Karpas-422 (cell line): ENCODE measurements around the gene ZBTB7B. TPM values are rescaled to one million over a fixed set of nuclear protein-coding genes. Genes with fewer than 3 reads are reported as not detected.

Source experiments
- DNase-seq: peaks from one replicate; pipeline ENCODE4 v3.0.0-alpha.2; 2015
- H2AFZ ChIP-seq: fragments of 200-600 bp; sonication (generic); 2 replicates; pipeline ENCODE4 v1.6.1; 2014; ENCODE audit warnings: antibody characterized with exemption, low read length, mixed read lengths
- H3K27ac ChIP-seq: fragments of 200-600 bp; sonication (generic); 2 replicates; pipeline ENCODE4 v1.5.1; 2014; ENCODE audit warnings: mild to moderate bottlenecking, low read length, moderate library complexity
- H3K27me3 ChIP-seq: fragments of 200-600 bp; sonication (generic); 2 replicates; pipeline ENCODE4 v1.6.1; 2014; ENCODE audit warnings: low read length, mixed read lengths
- H3K36me3 ChIP-seq: fragments of 200-600 bp; sonication (generic); 2 replicates; pipeline ENCODE4 v1.6.1; 2014; ENCODE audit warnings: low read length, mixed read lengths; ENCODE audit not compliant: insufficient read depth
- H3K4me1 ChIP-seq: fragments of 200-600 bp; sonication (generic); 2 replicates; pipeline ENCODE4 v1.6.1; 2014; ENCODE audit warnings: mild to moderate bottlenecking, low read length, mixed read lengths
- H3K4me2 ChIP-seq: fragments of 200-600 bp; sonication (generic); 2 replicates; pipeline ENCODE4 v1.6.1; 2014; ENCODE audit warnings: low read length, low read depth, mild to moderate bottlenecking; ENCODE audit not compliant: poor library complexity, severe bottlenecking
- H3K4me3 ChIP-seq: fragments of 200-600 bp; sonication (generic); 2 replicates; pipeline ENCODE4 v1.5.1; 2014; ENCODE audit warnings: mild to moderate bottlenecking, antibody characterized with exemption, low read length, mixed read lengths
- H3K79me2 ChIP-seq: fragments of 200-600 bp; sonication (generic); 2 replicates; pipeline ENCODE4 v1.6.1; 2014; ENCODE audit warnings: mild to moderate bottlenecking, low read length, mixed read lengths
- H3K9ac ChIP-seq: fragments of 200-600 bp; sonication (generic); 2 replicates; pipeline ENCODE4 v1.6.0; 2014; ENCODE audit warnings: low read length
- H3K9me2 ChIP-seq: fragments of 200-600 bp; sonication (generic), shearing (Covaris generic); replicated peaks from 2 replicates; pipeline ENCODE4 v1.6.0; 2014; ENCODE audit warnings: mild to moderate bottlenecking, low read length, moderate library complexity; ENCODE audit not compliant: insufficient read depth
- H3K9me3 ChIP-seq: fragments of 300-700, 200-600 bp; sonication (generic); 2 replicates; pipeline ENCODE4 v1.6.1; 2014; ENCODE audit warnings: low read length, mixed read lengths
- H4K20me1 ChIP-seq: fragments of 200-600 bp; sonication (generic); 2 replicates; pipeline ENCODE4 v1.6.1; 2014; ENCODE audit warnings: mild to moderate bottlenecking, antibody characterized with exemption, low read length, low read depth; ENCODE audit not compliant: insufficient read depth
- total RNA-seq: library from RNA; depleted of rRNA; stranded (reverse); fragments of >200 nt; shearing (Covaris generic); gene quantifications from 2 replicates; pipeline ENCODE4 v1.2.3, GENCODE V29; 2014; ENCODE audit warnings: low replicate concordance; rRNA removed

ZBTB7B gene
- total RNA-seq = 17.1 and 31.0 TPM in 2 replicates

DNA sequence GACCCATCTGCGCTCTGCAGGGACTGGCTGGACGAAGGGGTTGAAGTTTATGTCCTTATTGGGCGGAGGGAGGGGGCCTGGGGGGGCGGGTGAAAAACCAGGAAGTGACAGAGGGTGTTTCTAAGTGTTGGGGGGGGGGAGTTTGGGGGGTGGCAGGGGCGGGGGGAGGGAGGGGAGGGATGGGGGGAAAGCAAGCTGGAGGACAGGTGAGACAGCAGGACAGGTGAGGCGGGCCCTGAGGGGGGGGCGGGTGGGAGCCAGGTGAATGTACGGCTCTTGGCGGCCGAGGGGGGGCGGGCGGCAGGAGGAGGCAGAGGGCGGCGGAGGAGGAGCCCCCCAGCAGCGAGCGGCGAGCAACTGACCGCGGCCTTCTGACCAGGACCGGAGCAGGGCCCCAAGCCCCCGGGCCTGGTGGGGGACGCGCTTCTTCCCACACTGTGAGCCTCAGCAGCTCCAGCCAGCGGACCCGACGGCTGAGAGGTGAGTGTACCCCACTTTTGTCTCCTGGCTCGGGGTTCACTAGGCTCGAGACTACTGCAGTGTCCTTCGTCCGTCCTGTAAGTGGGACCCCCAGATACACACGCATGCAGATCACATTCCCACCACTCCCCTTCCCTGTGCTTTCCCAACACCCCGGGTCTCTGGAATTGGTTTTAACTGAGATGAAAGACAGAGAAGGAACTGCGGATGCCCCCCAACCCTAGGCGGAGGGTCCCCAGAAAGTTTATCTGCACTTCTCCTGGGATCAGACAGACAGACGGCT lies at the start of gene ZBTB7B:
Gene ZBTB7B, plus strand, starts transcription at position 339 of the 763 bp plus-strand sequence. CDS start 11,859 bp downstream, outside the sequence.
- no peaks in the 10 kb centered on the region for H4K20me1 ChIP-seq
- H2AFZ ChIP-seq = no peak within 1 kb of the TSS
- H3K4me2 ChIP-seq = peak within 1 kb of the TSS; percentile 97
- DNase-seq = peak; percentile 66
- H3K9ac ChIP-seq = peak within 1 kb of the TSS; percentile 93
- H3K9me2 ChIP-seq = no peaks in the 10 kb centered on the region
- peak within 1 kb of the TSS; percentile 96 for H3K27ac ChIP-seq
- H3K9me3 ChIP-seq = no peaks in the 10 kb centered on the region
- no peaks in the 10 kb centered on the region for H3K36me3 ChIP-seq
- no peaks in the 10 kb centered on the region for H3K27me3 ChIP-seq
- peak within 1 kb of the TSS; percentile 87 for H3K4me3 ChIP-seq
- H3K4me1 ChIP-seq = peaks cover 68% of the 10 kb centered on the region
- peaks cover 28% of the 10 kb centered on the region for H3K79me2 ChIP-seq

DNA sequence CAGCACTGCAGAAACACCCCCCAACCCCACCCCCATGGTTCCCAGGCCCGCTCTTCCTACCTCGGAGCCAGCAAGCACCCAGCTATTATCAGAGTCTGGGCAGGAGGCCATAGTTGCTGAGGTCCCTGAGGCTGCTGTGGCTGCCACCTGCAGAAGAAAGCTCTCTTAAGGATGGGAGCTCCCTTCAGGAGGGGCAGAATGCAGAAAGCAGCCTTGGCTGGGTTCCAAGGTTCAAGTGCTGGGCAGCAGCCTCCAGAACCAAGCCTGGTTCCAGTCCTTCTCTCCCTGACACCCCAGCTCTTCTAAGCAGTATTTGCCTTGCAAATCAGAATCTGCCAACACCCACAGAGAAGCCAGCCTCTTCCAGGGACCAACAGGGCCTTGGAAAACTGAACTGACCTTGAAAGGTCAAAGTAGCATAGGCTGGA lies 49.0 kb upstream of the ZBTB7B start:
- Histone ChIP-seq H3K4me3 (peak overlapping the region; percentile 72), H4K20me1 (no peaks in the 10 kb centered on the region), H3K4me2 (peak overlapping the region; percentile 83), H3K27me3 (no peaks in the 10 kb centered on the region), H3K9ac (peak overlapping the region; percentile 74), H3K79me2 (peaks cover 35% of the 10 kb centered on the region), H3K27ac (peak overlapping the region; percentile 88), H3K4me1 (peaks cover 64% of the 10 kb centered on the region), H2AFZ (no peak overlapping the region), H3K36me3 (0 out of 2 replicates have a peak, but pooled peaks cover 3% of the 10 kb centered on the region), H3K9me2 (no peaks in the 10 kb centered on the region), H3K9me3 (no peaks in the 10 kb centered on the region)
- DNase-seq = no peak

DNA sequence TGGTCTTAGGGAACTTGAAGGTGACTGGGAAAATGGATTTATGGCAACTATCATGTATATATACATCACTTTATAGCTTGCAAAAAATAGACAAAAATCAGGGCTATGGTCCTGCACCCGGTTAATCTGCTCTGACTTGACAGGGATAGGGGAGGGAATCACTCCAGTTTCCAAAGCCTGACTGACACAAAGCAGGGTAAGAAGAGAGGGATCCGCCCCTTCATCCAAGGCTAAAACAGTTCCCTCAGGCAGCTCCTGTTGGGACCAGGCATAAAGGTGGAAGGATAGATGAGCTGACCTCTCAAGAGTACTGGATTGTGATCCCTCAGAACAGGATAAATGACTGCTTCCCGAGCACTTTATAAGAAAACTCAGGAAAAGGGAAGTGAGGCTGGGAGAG lies 48.1 kb upstream of the ZBTB7B start:
- no peaks in the 10 kb centered on the region for H3K9me2 ChIP-seq
- peak overlapping the region; percentile 72 for H3K4me3 ChIP-seq
- H3K36me3 ChIP-seq = 0 out of 2 replicates have a peak, but pooled peaks cover 3% of the 10 kb centered on the region
- H3K4me2 ChIP-seq = peak overlapping the region; percentile 83
- no peak overlapping the region for H2AFZ ChIP-seq
- H3K79me2 ChIP-seq = peaks cover 35% of the 10 kb centered on the region
- H3K27me3 ChIP-seq = no peaks in the 10 kb centered on the region
- peaks cover 64% of the 10 kb centered on the region for H3K4me1 ChIP-seq
- no peak for DNase-seq
- H4K20me1 ChIP-seq = no peaks in the 10 kb centered on the region
- H3K9me3 ChIP-seq = no peaks in the 10 kb centered on the region
- peak overlapping the region; percentile 74 for H3K9ac ChIP-seq
- peak overlapping the region; percentile 88 for H3K27ac ChIP-seq

DNA sequence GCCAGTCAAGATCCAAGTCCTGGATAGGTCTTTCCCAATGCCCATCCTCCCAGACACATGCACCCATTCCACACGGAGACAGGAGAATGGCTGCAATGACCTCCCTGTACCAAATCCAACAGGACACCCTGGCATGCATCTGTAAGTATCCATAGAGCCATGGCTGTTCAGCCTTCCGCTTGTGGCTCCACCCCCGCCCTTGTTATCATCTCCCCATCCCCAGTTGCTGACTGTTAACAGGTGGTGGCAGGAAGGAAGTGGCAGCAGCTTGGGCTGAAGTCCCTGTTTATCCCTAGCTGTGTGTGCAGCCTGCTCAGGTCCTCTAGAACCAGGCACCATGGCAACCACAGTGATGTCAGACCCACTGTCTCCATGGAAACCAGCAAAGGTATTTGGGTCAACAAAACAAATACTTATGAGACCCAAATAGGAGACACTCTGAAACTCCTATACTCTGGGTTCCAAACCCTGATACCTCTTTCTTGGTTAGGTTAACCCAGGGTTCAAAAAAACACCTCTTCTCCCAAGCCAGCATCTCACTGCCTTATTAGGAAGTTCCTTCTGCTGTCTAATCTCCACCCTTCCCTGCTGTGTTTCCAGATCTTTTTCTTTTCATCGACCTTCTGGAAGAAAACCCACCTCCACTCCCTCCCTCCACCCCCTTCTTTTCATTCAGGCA lies 47.4 kb upstream of the ZBTB7B start:
- H2AFZ ChIP-seq = no peak overlapping the region
- peak overlapping the region; percentile 72 for H3K4me3 ChIP-seq
- H3K79me2 ChIP-seq = peaks cover 37% of the 10 kb centered on the region
- peak overlapping the region; percentile 88 for H3K27ac ChIP-seq
- H3K4me2 ChIP-seq = peak overlapping the region; percentile 83
- peak; percentile 88 for DNase-seq
- H3K4me1 ChIP-seq = peaks cover 65% of the 10 kb centered on the region
- H3K36me3 ChIP-seq = 0 out of 2 replicates have a peak, but pooled peaks cover 3% of the 10 kb centered on the region
- no peaks in the 10 kb centered on the region for H3K9me2 ChIP-seq
- H3K27me3 ChIP-seq = no peaks in the 10 kb centered on the region
- H4K20me1 ChIP-seq = no peaks in the 10 kb centered on the region
- H3K9me3 ChIP-seq = no peaks in the 10 kb centered on the region
- peak overlapping the region; percentile 74 for H3K9ac ChIP-seq

DNA sequence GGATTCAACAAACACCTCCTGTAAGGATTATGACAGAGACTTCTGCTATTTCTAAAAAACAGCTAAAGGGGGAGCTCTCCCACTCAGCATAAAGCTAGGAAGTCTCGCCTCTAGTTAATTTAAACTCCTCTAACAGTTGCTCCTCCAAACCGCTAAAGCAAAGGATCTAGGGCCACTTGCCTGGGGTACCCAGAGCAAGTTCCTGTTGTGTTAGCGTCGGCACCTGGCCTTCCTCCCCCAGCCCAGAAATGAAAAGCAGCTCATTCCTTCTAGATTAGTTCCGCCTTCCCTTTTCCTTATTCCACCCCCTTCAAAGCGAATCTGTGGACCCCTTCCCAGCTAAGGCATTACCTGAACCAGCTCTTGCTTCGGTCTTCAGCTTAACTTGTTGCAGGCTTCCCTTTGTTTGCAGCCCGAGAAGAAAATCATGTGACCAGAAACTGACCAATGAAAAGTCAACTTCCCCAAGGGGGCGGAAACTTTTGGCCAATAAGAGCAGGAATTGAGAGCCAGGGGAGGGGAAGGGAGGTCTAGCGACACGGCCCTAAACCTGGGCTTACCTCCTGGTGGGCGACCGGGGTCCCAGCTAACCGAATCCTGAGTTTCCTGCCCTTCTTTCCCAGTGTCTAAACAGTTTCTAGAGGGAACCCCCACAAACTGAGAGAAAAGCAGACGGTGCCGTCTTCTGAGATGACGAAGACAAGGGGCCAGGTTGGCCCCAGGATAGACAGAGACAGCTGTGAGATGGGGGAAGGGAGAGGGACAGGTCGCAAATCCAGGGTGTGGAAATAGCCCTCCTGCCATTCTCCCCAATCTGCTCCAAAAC lies 46.7 kb upstream of the ZBTB7B start, which contains the start of gene PBXIP1:
Gene PBXIP1, minus strand, starts transcription at position 382 of the 826 bp plus-strand sequence. CDS start 2,378 bp downstream, outside the sequence.
- Histone ChIP-seq H3K4me3 (peak within 1 kb of the TSS; percentile 72), H3K27ac (peak within 1 kb of the TSS; percentile 88), H3K79me2 (peaks cover 42% of the 10 kb centered on the region), H2AFZ (no peak within 1 kb of the TSS), H3K27me3 (no peaks in the 10 kb centered on the region), H3K9me3 (no peaks in the 10 kb centered on the region), H3K4me1 (peaks cover 67% of the 10 kb centered on the region), H4K20me1 (no peaks in the 10 kb centered on the region), H3K36me3 (no peaks in the 10 kb centered on the region), H3K9me2 (no peaks in the 10 kb centered on the region), H3K9ac (peak within 1 kb of the TSS; percentile 74), H3K4me2 (peak within 1 kb of the TSS; percentile 83)
- peak; percentile 97 for DNase-seq

DNA sequence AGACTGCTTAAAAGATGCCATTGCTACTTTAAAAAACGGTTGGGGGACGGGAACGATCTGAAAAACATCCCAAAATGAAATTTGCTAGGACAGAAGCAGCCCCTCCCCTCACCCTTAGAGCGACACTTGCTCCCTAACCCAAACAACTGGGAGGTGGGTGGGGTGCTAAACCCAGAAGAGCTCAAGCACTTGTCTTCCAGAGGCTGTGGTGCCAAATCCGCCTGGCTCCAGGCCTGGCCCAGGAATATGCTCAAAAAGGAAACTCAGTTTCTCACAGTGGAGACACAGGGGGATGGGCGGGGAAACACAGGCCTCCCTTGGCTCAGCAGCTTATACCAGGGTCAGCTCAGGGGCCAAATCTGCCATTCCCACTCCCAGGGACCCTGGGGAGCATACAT lies 46.1 kb upstream of the ZBTB7B start:
- Histone ChIP-seq H3K27ac (peak overlapping the region; percentile 39), H4K20me1 (no peaks in the 10 kb centered on the region), H3K9me3 (no peaks in the 10 kb centered on the region), H3K9ac (peak overlapping the region; percentile 74), H3K4me1 (peaks cover 61% of the 10 kb centered on the region), H3K4me2 (peak overlapping the region; percentile 83), H3K27me3 (no peaks in the 10 kb centered on the region), H2AFZ (no peak overlapping the region), H3K4me3 (peak overlapping the region; percentile 72), H3K36me3 (no peaks in the 10 kb centered on the region), H3K9me2 (no peaks in the 10 kb centered on the region), H3K79me2 (peaks cover 41% of the 10 kb centered on the region)
- no peak for DNase-seq

DNA sequence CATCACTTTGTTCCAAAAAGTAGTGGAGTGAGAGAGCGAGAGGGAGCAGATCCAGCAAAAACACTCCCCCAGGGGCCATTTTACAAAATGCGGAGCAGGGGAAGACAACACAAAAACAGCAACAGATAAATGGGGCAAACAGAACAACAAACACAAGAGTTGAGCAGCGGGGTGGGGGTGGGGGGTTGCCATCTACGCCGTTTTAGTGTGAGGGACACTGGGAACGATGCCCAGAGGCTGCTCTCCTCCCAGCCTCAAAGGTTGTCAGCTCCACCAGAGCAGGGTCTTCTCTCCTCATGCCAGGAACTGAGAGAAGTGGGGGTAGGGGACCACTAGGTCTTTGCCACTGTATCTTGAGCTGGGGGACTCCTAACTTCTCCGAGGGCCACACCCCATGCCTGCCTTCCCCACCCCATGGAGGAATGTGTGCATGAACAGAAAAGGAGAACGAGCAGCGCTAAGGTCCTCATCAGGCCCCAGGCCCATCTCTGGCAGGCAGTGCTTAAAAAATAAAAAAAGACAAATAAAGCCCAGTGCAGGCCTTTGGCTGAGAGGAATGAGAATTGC lies 45.4 kb upstream of the ZBTB7B start:
- peak overlapping the region; percentile 74; the same call in 1 of the 2 replicates for H3K9ac ChIP-seq

More for the DNA sequence above, 45.4 kb upstream of the ZBTB7B start:
- Histone ChIP-seq H3K9me2 (no peaks in the 10 kb centered on the region), H4K20me1 (no peaks in the 10 kb centered on the region), H3K27ac (peak overlapping the region; percentile 39; the same call in 1 of the 2 replicates), H3K4me1 (peaks cover 55% of the 10 kb centered on the region), H3K9me3 (no peaks in the 10 kb centered on the region), H3K4me3 (no peak overlapping the region), H2AFZ (no peak overlapping the region), H3K4me2 (peak overlapping the region; percentile 83), H3K27me3 (no peaks in the 10 kb centered on the region), H3K79me2 (peaks cover 41% of the 10 kb centered on the region), H3K36me3 (no peaks in the 10 kb centered on the region)
- no peak for DNase-seq
